Measurements from ENCODE around the gene ATP5IF1. TPM values are rescaled to one million over a fixed set of nuclear protein-coding genes. Genes with fewer than 3 reads are reported as not detected.
A peak's percentile ranks its signal among the peaks of the same experiment; 100 is the strongest.

ATP5IF1 gene
- total and polyA plus RNA-seq, 2 of the 13 experiments (the other 11 are each of a cell fraction or from before 2014, with no cell fraction given), result 97.7 to 131 TPM

DNA sequence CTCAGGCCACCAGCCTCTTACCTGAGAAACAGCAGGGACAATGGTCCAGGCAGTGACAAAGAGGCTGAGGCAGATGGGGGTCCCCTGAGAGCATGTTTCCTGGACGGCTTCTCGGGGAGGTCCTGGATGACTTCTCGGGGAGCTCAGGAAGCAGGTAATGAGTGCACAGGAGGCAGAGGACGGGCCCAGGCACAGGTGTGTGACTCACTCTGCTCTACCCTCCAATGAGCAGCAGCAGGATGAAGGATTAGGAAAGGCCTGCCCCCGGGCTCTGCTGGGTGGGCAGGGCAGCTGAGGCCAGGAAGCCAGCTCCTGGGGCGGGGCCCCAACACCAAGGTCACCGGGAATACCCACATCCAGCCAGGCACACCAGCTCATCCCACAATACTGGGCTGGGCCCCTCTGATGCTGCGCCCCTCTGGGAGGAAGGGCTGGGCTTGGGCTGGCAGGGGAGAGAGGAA, 42.2 kb upstream of the ATP5IF1 start (continued):
- peak; percentile 40; the same call in 1 of the 2 replicates for TF ChIP-seq ETV5 (CRISPR knock-in tag; IDR thresholded peaks at IDR 0.05; ENCODE audit: borderline replicate concordance)
- TF ChIP-seq ZNF331 (CRISPR knock-in tag; IDR thresholded peaks at IDR 0.05), result 0 out of 2 replicates have a peak, but pooled peaks have one; percentile 28
- no peak for TF ChIP-seq SALL2 (CRISPR knock-in tag; IDR thresholded peaks at IDR 0.05)
- TF ChIP-seq, protein P1, sequence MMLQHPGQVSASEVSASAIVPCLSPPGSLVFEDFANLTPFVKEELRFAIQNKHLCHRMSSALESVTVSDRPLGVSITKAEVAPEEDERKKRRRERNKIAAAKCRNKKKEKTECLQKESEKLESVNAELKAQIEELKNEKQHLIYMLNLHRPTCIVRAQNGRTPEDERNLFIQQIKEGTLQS (CRISPR knock-in tag; IDR thresholded peaks at IDR 0.05), result no peak
- TF ChIP-seq, protein P2, sequence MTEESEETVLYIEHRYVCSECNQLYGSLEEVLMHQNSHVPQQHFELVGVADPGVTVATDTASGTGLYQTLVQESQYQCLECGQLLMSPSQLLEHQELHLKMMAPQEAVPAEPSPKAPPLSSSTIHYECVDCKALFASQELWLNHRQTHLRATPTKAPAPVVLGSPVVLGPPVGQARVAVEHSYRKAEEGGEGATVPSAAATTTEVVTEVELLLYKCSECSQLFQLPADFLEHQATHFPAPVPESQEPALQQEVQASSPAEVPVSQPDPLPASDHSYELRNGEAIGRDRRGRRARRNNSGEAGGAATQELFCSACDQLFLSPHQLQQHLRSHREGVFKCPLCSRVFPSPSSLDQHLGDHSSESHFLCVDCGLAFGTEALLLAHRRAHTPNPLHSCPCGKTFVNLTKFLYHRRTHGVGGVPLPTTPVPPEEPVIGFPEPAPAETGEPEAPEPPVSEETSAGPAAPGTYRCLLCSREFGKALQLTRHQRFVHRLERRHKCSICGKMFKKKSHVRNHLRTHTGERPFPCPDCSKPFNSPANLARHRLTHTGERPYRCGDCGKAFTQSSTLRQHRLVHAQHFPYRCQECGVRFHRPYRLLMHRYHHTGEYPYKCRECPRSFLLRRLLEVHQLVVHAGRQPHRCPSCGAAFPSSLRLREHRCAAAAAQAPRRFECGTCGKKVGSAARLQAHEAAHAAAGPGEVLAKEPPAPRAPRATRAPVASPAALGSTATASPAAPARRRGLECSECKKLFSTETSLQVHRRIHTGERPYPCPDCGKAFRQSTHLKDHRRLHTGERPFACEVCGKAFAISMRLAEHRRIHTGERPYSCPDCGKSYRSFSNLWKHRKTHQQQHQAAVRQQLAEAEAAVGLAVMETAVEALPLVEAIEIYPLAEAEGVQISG (CRISPR knock-in tag; IDR thresholded peaks at IDR 0.05), result 0 out of 2 replicates have a peak, but pooled peaks have one; percentile 8
- TF ChIP-seq ZNF484 (CRISPR knock-in tag; IDR thresholded peaks at IDR 0.05; ENCODE audit: borderline replicate concordance, low read depth), result no peak
- no peak for TF ChIP-seq ZNF850 (CRISPR knock-in tag; conservative IDR thresholded peaks at IDR 0.05)
- no peak for TF ChIP-seq MAFF (IDR thresholded peaks at IDR 0.05; ENCODE audit: low read depth, low read length)
- TF ChIP-seq, protein P3, sequence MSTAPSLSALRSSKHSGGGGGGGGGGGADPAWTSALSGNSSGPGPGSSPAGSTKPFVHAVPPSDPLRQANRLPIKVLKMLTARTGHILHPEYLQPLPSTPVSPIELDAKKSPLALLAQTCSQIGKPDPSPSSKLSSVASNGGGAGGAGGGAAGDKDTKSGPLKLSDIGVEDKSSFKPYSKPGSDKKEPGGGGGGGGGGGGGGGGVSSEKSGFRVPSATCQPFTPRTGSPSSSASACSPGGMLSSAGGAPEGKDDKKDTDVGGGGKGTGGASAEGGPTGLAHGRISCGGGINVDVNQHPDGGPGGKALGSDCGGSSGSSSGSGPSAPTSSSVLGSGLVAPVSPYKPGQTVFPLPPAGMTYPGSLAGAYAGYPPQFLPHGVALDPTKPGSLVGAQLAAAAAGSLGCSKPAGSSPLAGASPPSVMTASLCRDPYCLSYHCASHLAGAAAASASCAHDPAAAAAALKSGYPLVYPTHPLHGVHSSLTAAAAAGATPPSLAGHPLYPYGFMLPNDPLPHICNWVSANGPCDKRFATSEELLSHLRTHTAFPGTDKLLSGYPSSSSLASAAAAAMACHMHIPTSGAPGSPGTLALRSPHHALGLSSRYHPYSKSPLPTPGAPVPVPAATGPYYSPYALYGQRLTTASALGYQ (CRISPR knock-in tag; IDR thresholded peaks at IDR 0.05), result no peak
- TF ChIP-seq PAXIP1 (CRISPR knock-in tag; conservative IDR thresholded peaks at IDR 0.05), result 0 out of 2 replicates have a peak, but pooled peaks have one; percentile 22
- TF ChIP-seq SATB2 (CRISPR knock-in tag; IDR thresholded peaks at IDR 0.05), result no peak
- no peak for TF ChIP-seq ZNF101 (CRISPR knock-in tag; IDR thresholded peaks at IDR 0.05; ENCODE audit: borderline replicate concordance, low read depth)
- TF ChIP-seq, protein P4, sequence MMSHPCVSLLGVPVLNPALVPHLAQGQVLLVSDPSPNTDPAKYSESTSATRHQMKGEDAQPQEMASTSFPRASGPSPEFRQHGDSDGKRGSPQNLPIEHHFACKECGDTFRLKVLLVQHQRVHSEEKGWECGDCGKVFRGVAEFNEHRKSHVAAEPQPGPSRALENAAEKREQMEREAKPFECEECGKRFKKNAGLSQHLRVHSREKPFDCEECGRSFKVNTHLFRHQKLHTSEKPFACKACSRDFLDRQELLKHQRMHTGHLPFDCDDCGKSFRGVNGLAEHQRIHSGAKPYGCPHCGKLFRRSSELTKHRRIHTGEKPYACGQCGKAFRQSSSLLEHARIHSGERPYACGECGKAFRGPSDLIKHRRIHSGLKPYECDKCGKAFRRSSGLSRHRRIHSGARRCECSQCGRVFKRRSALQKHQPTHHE (CRISPR knock-in tag; IDR thresholded peaks at IDR 0.05; ENCODE audit: borderline replicate concordance), result no peak
- TF ChIP-seq ZNF264 (CRISPR knock-in tag; IDR thresholded peaks at IDR 0.05), result no peak
- TF ChIP-seq XBP1 (CRISPR knock-in tag; IDR thresholded peaks at IDR 0.05), result no peak
- TF ChIP-seq, protein P5, sequence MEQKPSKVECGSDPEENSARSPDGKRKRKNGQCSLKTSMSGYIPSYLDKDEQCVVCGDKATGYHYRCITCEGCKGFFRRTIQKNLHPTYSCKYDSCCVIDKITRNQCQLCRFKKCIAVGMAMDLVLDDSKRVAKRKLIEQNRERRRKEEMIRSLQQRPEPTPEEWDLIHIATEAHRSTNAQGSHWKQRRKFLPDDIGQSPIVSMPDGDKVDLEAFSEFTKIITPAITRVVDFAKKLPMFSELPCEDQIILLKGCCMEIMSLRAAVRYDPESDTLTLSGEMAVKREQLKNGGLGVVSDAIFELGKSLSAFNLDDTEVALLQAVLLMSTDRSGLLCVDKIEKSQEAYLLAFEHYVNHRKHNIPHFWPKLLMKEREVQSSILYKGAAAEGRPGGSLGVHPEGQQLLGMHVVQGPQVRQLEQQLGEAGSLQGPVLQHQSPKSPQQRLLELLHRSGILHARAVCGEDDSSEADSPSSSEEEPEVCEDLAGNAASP (CRISPR knock-in tag; IDR thresholded peaks at IDR 0.05; ENCODE audit: borderline replicate concordance), result peak; percentile 54; the same call in 1 of the 2 replicates

All from HepG2 (cell line).